Left renal cortex interstitium (tissue), 4 donors: ENCODE results near the gene EVI5. TPM values are rescaled to one million over a fixed set of nuclear protein-coding genes. Genes with fewer than 3 reads are reported as not detected.

ENCODE experiments used
- DNase-seq, 4 donors: peaks; one replicate each; pipeline ENCODE4 v3.0.0-alpha.2; 2013; ENCODE audit warnings: low read depth in 4 of 4, low spot score in 2 of 4, missing footprints in 1 of 4
- polyA plus RNA-seq, 4 donors: library from polyadenylated mRNA; unstranded; fragments of 120-200 nt; gene quantifications; one replicate each; pipeline ENCODE4 v1.2.1, GENCODE V29; 2013; ENCODE audit not compliant: insufficient read length in 4 of 4

The EVI5 gene
- polyA plus RNA-seq, 4 donors: 16.4 to 21.7 (median 18.7) TPM

- no peak for DNase-seq
These were observed 311.0 kb downstream of the EVI5 start for GRCh38 chr1:92473781-92474495.

DNA sequence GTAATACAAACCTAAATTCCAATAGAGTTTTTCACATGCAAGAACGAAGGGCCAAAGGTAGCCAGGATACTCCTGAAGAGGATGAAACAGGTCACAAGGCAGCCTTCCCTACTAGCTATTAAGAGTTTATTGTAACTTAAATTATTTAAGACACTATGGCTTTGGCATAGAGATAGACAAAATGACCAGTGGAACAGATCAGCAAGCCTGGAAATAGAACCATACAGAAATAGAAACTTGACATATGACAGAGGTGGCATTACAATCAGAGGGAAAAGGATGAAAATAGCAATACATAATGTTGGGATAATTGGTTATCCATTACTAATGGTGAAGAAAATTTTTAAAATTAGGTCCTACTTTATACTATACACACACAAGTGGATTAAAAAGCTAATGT, 314.7 kb downstream of the EVI5 start:
- DNase-seq: no peak

DNA sequence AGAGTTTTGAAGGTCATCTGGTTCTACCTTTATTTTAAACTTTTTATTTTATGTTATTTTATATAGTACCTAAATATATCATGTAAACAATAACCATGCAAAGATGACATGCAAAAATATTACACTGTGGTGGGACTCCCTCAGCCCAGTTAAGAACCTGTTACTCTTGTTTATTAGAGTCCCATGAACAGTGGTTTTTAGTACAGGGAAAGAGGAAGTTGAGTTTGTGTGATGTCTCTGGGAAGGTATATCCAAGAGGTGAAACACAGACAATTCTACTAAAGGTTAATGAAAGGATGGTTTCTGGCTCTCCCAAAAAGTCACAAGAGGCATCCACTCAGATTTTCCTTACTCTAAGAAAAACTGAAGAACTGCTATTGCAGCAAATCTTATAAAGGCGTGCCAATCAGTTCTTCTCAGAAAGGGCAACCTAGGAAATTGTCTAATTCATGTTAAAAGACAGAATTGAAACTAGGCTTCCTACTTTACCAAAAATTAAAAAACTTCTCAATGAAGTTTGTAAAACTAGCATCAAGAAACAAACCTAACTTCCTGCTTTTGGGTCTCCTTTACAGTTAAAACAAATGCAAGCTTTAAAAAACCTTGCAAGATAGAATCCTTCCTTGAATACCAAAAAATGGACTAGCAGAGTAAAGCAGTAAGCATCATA, 318.1 kb downstream of the EVI5 start:
- DNase-seq: no peak

- no peak for DNase-seq
These were observed 319.7 kb downstream of the EVI5 start for GRCh38 chr1:92465256-92465647.

DNA sequence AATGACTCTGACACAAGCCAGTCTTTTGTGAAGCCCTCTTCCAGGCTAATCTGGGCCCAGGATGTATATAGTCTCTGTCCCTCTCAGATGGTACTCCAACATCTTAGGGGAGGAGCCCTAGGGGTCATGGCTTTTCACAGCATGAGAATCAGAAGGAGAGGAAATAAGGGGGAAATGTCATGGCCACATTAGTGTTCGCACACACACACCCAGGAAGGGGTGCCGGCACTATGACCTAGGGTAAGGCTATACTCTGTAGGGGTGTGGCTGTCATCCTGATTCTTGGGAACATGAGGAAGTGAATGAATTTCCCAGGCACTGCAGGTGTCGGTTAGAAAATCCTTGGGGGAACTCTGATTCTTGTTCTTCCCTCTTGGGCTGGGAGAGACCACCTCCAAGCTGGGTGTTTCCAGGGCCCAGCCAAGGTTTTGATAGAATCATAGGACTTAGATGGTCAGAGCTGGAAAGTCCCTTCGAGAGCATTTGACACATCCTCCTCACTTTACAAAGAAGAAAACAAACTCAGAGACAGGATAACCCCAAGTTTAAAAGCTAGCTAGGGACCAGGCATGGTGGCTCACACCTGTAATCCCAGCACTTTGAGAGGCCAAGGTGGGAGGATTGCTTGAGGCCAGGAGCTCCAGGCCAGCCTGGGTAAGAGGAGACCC, 320.2 kb downstream of the EVI5 start:
- no peak for DNase-seq

DNA sequence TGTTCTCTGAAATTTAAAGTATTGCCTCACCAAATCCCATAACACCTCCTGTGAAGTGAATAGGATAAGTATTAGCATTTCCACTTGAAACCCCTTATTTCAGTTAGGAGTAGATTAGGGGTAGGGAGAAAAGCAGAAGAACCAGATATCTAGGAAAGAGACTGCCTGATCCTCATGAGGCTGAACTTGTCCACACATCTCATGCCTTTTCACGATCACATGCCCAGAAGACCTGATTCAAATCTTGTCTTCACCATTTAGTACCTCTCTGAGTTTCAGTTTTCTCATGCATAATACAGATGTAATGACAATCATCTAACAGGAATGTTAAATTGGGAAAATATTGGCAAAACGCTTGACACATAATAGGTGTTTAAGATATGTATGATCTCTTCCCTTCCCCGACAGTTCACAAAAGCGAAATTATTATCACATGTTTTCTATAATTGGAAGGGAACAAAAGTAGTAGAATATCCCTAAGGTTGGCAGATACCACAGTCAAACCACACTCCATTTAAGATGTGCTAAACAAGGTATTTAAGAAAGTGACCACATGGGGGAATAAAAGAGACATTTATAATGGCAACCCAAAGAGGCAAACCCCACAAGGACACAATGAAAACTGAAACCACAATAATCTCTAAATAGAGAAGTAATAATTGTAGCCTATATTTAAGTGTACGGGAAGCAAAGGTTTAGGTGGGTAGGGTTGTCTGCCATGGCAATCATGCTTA, 323.4 kb downstream of the EVI5 start:
- no peak for DNase-seq

- DNase-seq: no peak
These were observed 325.0 kb downstream of the EVI5 start for GRCh38 chr1:92459871-92460320.

Other genes starting within 250 kb of the EVI5 start
- gene RPL5, start 46.9 kb upstream of the EVI5 start, polyA plus RNA-seq: 1,000 to 10,000 TPM; 2,381 to 3,088 (median 2,760) TPM
- 10 to 100 TPM in 1 of 4 donors, 1 to 10 TPM in 3; 8.0 to 10.6 (median 9.2) TPM for gene DIPK1A, start 176.4 kb upstream of the EVI5 start, polyA plus RNA-seq